ENCODE results near the gene REXO1. TPM values are rescaled to one million over a fixed set of nuclear protein-coding genes. Genes with fewer than 3 reads are reported as not detected.
A peak's percentile ranks its signal among the peaks of the same experiment; 100 is the strongest.

Gene REXO1
- total RNA-seq, 2 donors from 2014 or later, result 18.2 to 24.5 TPM

DNA sequence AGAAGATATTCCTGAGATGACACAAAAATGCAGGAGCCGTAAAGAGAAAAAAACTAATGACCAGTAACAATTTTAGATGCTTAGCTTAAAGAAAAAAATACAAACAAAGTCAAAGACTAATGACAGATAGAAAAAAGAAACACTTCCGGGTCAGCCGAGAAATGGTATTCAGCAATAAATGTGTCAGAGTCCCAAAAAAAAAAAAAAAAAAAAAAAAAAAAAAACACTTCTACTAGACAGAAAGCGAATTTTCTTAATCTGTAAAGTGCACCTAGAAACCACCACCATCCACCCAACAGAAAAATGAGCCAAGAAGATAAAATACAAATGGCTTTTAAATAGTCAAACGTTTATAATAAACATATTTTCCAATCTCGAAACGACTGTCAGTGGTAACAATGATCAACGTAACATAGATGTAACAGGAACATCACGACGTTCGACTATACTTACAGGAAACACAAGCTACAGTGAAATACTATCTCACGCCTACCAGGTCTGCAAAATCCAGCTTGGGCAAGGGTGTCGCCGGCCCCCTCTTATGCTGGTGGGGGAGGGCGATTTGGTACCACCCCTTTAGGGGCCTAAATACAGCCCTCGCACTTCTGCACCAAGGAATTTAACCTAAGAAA is 26.4 kb upstream of the REXO1 start:
- no peak for ATAC-seq (ENCODE audit: insufficient number of reproducible peaks, low FRiP score, low read depth)
- peak overlapping the region; percentile 71 to 93 for H3K27ac ChIP-seq
- no peaks in the 10 kb centered on the region for H3K36me3 ChIP-seq
- no peaks in the 10 kb centered on the region for H3K9me3 ChIP-seq
- DNase-seq (ENCODE audit: low spot score), result no peak
- no peaks in the 10 kb centered on the region for H3K27me3 ChIP-seq (replicated peaks; ENCODE audit: insufficient read depth)
- peaks cover 29 to 37% of the 10 kb centered on the region in 2 donors for H3K4me1 ChIP-seq (ENCODE audit: control insufficient read depth in 1 of 2, low read depth in 2 of 2)
- no peak for TF ChIP-seq CTCF (IDR thresholded peaks at IDR 0.05)
- peak overlapping the region; percentile 71 for H3K4me3 ChIP-seq

GRCh38 chr19:1873524-1874473 is 25.5 kb upstream of the REXO1 start:
- no peaks in the 10 kb centered on the region for H3K27me3 ChIP-seq (replicated peaks; ENCODE audit: insufficient read depth)
- TF ChIP-seq CTCF (IDR thresholded peaks at IDR 0.05), result no peak
- H3K9me3 ChIP-seq, result no peaks in the 10 kb centered on the region
- DNase-seq (ENCODE audit: low spot score) (no peak), ATAC-seq (ENCODE audit: insufficient number of reproducible peaks, low FRiP score, low read depth) (no peak)
- H3K27ac ChIP-seq, result peak overlapping the region; percentile 1 to 34
- H3K4me1 ChIP-seq (ENCODE audit: control insufficient read depth in 1 of 2, low read depth in 2 of 2), result peaks cover 29 to 37% of the 10 kb centered on the region in 2 donors
- H3K4me3 ChIP-seq, result peak overlapping the region; percentile 71
- no peaks in the 10 kb centered on the region for H3K36me3 ChIP-seq

- H3K4me3 ChIP-seq, result peak overlapping the region; percentile 71
- H3K27ac ChIP-seq, result peak overlapping the region; percentile 30 to 34
- H3K36me3 ChIP-seq, result no peaks in the 10 kb centered on the region
- no peak for ATAC-seq (ENCODE audit: insufficient number of reproducible peaks, low FRiP score, low read depth)
- H3K4me1 ChIP-seq (ENCODE audit: control insufficient read depth in 1 of 2, low read depth in 2 of 2), result peaks cover 29 to 37% of the 10 kb centered on the region in 2 donors
- H3K27me3 ChIP-seq (replicated peaks; ENCODE audit: insufficient read depth), result no peaks in the 10 kb centered on the region
- no peak for DNase-seq (ENCODE audit: low spot score)
- no peak for TF ChIP-seq CTCF (IDR thresholded peaks at IDR 0.05)
- H3K9me3 ChIP-seq, result no peaks in the 10 kb centered on the region
Observed at GRCh38 chr19:1872807-1873523, 24.7 kb upstream of the REXO1 start.

DNA sequence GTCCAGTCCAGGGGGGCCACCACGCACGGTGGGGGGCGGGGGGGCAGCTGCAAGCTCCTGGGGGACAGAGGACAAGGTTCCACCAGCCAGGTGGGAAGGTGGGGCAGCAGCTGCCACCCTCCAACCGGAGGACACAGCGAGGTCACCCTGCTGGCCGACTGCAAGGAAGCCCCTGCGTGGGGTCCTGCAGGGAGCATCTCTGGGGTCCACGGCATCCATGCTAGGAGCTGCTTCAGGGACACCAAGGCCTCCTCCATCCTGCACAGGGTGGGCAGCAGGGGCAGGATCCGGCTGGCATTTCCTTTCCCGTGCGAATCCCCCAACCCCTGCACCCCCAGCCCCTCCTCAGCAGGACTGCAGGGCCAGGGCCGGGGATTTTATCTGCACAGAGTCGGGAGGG is 23.3 kb upstream of the REXO1 start:
- Histone ChIP-seq H3K4me1 (ENCODE audit: control insufficient read depth in 1 of 2, low read depth in 2 of 2) (peaks cover 28 to 37% of the 10 kb centered on the region in 2 donors), H3K27ac (no peak overlapping the region), H3K9me3 (no peaks in the 10 kb centered on the region), H3K36me3 (no peaks in the 10 kb centered on the region), H3K27me3 (replicated peaks; ENCODE audit: insufficient read depth) (no peaks in the 10 kb centered on the region), H3K4me3 (no peak overlapping the region)
- no peak for ATAC-seq (ENCODE audit: insufficient number of reproducible peaks, low FRiP score, low read depth)
- no peak for TF ChIP-seq CTCF (IDR thresholded peaks at IDR 0.05)
- DNase-seq (ENCODE audit: low spot score), result no peak

All from thoracic aorta (tissue), 2 donors.